Posterior cingulate gyrus (tissue), 11 donors: ENCODE measurements around the gene CACNA1E.
A peak's percentile ranks its signal among the peaks of the same experiment; 100 is the strongest.

ENCODE experiments used
- DNase-seq, 10 donors: peaks; one replicate each; pipeline versions ENCODE4 v3.0.0 to v3.0.0-alpha.2; 2020 to 2021; ENCODE audit warnings: mixed read lengths in 3 of 10
- intact Hi-C: fragments of 100-400 bp; cut with DNase I; formaldehyde crosslinking; loops from one replicate; pipeline ENCODE4 v1.15.1; 2023

CACNA1E gene

GRCh38 chr1:181626279-181626938 lies 143.1 kb downstream of the CACNA1E start:
- DNase-seq, result no peak
- intact Hi-C loops, result no loop called here

GRCh38 chr1:181630398-181630797 lies 147.1 kb downstream of the CACNA1E start:
- intact Hi-C loops, result no loop called here
- no peak for DNase-seq

DNA sequence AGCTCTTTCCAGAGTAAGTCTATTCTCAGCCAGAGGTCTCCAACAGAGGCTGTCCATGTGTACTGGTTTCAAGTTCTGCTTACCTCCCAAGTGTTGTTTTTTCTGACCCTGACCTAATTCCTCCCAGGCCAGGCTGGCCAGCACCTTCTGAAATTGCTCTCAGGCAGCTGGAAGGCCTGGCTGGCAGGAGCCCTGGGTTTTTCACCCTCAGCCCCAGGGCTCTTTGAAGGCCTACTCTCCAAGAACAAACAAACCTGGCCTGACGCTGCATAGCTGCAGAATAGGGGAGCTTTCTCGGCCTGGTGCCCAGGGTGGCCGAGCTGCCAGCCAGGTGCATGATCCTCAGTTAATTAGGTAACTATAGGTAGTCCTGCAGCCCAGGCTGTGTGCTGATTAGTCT lies 147.5 kb downstream of the CACNA1E start:
- no peak for DNase-seq
- intact Hi-C loops, result no loop called here

DNA sequence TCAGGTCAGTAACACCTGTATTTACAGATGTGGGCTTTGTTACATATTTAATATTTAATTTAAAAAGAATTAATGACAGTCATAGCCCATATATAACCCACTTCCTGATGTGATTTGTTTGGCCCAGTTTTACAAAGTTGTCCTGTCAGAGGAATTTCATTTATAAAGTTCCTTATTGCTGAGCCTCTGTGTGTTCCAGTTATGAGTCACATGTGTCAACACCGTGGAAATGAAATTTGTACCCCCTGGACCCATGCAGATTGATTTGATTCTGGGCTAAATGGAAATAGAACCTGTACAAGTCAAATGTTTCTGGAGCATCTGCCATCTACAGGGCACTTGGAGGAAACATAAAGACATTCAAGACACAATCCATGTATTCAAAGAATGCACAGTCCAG lies 149.2 kb downstream of the CACNA1E start:
- intact Hi-C loops, result no loop called here
- no peak for DNase-seq

DNA sequence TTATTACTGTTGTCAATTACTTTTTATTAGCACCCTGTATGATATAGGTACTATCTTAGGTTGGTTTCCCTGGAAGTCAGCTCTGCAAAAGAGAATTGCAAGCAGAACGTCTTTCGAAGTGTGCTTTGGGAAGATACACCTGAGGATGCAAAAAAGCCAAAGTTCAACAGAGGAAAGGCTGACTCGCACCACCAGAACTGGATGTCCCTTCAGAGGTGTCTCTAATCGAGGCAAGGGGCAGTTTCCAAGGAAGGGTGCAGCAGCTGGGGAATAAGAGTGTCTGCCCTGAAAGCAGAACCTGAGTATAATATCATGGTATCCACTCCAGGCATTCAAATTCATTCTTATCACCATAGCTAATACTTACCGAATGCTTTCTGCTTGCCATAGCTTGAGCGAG lies 149.6 kb downstream of the CACNA1E start:
- intact Hi-C loops, result no loop called here

DNA sequence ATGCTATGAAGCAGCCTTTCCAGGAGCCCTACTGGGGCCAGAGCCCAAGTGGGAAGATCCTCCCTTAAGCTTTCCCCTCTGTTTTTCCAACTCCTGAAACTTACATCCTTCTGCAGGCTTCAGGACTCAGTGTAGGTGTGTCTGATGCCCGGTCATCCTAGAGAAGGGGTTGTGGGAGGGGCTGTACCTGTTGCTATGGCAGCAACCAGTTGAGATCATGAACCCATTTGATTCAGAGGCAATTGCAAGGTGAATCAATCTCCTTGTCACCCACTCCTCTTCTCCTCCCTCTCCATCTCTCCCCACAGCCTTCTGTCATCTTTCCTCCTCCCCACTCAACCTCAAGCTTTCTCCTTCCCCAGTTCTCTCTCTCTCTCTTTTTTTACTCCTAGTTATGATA lies 151.8 kb downstream of the CACNA1E start:
- no peak for DNase-seq
- intact Hi-C loops, result no loop called here

More for the DNA sequence above, 149.6 kb downstream of the CACNA1E start:
- DNase-seq, result no peak

- no peak for DNase-seq
- intact Hi-C loops, result no loop called here
Observed at GRCh38 chr1:181637998-181638397, 154.7 kb downstream of the CACNA1E start.

DNA sequence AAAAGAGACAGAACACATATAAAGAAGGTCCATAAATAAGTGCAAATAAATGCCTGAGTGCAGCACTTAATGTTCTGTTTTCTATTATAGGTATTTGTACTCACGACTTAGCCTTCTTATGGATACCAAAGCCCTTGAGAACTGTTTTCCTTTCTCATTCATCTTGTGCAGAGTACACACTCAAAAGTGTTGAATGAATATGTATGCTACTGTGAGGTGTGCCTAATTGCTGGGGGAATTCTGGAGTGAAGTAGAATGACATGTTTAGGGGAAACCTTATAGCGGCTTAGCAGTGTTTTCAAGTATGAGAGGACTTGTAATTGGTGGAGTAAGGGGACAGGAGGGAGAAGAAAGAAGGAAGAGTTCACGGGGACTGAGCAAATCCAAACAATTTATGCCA lies 157.6 kb downstream of the CACNA1E start:
- DNase-seq, result no peak
- intact Hi-C loops, result no loop called here

GRCh38 chr1:181643631-181644030 lies 160.3 kb downstream of the CACNA1E start:
- no peak for DNase-seq
- intact Hi-C loops, result no loop called here

DNA sequence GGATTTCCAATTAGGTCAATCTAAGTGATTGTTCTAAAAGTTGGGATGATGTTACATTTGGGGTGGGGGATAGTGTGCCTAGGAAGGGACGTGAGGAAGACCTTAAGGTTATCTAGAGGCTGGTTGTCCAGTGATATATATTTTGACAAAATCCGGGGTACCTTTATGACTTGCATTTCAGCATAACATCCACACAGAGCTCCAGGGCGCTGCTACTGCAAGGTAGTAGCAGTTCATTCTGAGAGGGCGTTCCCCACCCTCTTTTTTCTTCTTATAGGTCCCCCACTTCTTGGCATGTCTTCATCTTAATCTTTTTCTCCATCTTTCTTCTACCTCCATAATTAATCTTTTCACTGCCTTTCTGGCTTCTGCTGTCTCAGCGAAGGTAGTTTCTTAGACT lies 161.9 kb downstream of the CACNA1E start:
- no peak for DNase-seq
- intact Hi-C loops, result no loop called here

DNA sequence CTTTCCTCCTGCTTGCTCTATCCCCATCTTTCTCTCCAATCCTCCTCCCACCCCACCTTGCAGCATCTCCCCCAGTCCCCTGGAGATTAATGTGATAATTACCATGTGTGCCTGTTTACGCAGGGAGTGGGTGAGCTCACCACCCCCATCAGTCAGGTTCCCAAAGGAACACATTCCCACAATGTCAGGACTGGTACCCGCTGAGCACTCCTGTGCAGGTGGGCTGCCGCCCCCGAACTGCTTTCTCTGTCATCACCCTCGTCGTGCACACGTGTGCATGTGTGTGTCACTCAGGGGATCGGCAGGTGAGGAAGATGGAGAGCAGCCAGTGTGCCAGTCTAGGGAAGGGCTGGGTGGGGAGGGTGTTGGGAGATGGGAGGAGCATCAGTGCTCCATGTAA lies 163.4 kb downstream of the CACNA1E start:
- DNase-seq, result no peak
- intact Hi-C loops, result no loop called here

- no peak for DNase-seq
Observed at GRCh38 chr1:181647314-181648035, 164.2 kb downstream of the CACNA1E start.

GRCh38 chr1:181651276-181651675 lies 168.0 kb downstream of the CACNA1E start:
- intact Hi-C loops, result no loop called here
- no peak for DNase-seq

More at GRCh38 chr1:181647314-181648035, 164.2 kb downstream of the CACNA1E start:
- intact Hi-C loops, result no loop called here

- intact Hi-C loops, result no loop called here
- no peak for DNase-seq
Observed at GRCh38 chr1:181655756-181656155, 172.4 kb downstream of the CACNA1E start.

DNA sequence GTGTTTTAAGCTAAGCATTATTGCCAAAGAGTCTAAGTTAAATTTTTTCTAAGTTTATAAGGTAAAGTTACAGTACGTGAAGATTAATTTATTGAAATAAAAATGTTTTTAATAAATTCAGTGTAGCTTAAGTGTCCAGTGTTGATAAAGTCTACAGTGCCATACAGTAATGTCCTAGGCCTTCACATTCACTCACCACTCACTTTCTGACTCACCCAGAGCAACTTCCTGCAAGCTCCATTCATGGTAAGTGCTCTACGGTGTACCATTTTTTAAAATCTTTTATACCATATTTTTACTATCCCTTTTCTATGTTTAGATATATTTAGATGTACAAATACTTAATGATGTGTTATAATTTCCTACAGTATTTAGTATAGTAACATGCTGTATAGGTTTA lies 173.2 kb downstream of the CACNA1E start:
- intact Hi-C loops, result no loop called here
- DNase-seq, result no peak

DNA sequence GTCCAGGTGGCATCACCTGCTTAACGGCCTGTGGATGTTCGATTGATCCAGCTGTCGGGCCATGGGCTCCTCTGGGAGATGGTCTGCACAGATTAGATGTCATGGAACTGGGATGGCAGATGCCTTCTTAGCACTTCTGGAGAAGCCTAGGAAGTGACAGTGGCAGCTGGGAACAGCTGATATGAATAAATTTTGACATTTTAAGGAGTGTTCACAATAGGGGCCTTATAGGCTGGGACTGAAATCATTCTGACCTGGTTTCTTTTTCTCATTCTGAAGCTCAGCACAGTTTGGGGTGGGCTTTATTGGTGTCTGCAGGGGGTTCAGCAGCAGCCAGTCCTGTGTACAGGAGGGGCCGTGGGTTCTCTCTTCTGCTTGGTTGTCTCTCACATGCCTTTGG lies 175.3 kb downstream of the CACNA1E start:
- DNase-seq, result no peak
- intact Hi-C loops, result no loop called here

- intact Hi-C loops, result no loop called here
- DNase-seq, result no peak
Observed at GRCh38 chr1:181659321-181659957, 176.1 kb downstream of the CACNA1E start.

DNA sequence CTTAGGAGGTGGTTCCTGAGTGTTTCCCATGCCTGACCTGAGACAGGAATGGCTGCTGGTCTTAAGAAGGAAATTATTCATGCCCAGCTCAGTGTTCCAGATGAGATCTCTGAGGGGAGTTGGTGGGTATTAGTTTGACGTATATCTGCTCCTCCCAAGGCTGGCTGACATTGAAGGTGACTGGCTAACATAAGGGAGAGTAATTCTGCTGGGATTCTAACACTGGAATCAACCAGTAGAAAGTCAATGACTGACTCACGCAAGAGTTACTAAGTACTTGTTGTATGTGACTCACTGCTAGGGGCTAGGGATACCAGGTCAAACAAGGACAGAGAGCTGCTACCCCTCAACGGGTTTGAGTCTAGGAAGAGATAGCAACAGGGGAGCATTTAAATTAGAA lies 177.3 kb downstream of the CACNA1E start:
- DNase-seq, result no peak
- intact Hi-C loops, result no loop called here

- DNase-seq, result no peak
- intact Hi-C loops, result no loop called here
Observed at GRCh38 chr1:181661569-181661968, 178.3 kb downstream of the CACNA1E start.

- intact Hi-C loops, result no loop called here
- no peak for DNase-seq
Observed at GRCh38 chr1:181662606-181663005, 179.3 kb downstream of the CACNA1E start.

DNA sequence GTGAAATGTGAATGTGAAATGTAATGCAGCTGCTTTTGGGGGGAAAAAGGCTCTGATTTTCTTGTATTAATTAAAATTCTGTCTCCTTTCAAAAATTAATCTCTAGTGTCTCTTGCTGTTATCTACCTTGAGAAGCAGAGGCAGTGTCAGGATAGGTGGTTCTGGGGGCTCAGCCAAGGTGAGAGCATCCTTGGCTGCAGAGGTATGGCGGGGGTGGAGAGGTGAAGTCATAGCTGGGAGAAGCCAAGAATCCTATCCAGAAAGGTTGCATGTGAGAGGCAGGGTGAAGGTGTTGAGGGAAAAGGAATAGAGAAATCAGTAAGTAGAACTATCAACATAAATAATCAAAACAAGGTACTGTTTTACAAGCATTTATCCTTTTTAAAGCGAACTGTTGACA lies 181.2 kb downstream of the CACNA1E start:
- DNase-seq, result no peak

GRCh38 chr1:181669246-181669645 lies 185.9 kb downstream of the CACNA1E start:
- intact Hi-C loops, result no loop called here

More for the DNA sequence above, 181.2 kb downstream of the CACNA1E start:
- intact Hi-C loops, result no loop called here

More at GRCh38 chr1:181669246-181669645, 185.9 kb downstream of the CACNA1E start:
- peak in 1 of 10 donors; percentile 39 for DNase-seq
